GM19351 (cell line): ENCODE results near the gene LBH.
"Not testable (repeated sequence)": the region's sequence is repeated elsewhere in the genome, so short reads cannot be mapped to it uniquely, and the experiment has no call there.

ENCODE experiments used
- ATAC-seq: cut with Tn5 transposase; IDR thresholded peaks from one replicate; pipeline ENCODE4 v1.9.1; 2021; ENCODE audit warnings: mild to moderate bottlenecking, moderate library complexity; ENCODE audit not compliant: unreplicated experiment

LBH gene

DNA sequence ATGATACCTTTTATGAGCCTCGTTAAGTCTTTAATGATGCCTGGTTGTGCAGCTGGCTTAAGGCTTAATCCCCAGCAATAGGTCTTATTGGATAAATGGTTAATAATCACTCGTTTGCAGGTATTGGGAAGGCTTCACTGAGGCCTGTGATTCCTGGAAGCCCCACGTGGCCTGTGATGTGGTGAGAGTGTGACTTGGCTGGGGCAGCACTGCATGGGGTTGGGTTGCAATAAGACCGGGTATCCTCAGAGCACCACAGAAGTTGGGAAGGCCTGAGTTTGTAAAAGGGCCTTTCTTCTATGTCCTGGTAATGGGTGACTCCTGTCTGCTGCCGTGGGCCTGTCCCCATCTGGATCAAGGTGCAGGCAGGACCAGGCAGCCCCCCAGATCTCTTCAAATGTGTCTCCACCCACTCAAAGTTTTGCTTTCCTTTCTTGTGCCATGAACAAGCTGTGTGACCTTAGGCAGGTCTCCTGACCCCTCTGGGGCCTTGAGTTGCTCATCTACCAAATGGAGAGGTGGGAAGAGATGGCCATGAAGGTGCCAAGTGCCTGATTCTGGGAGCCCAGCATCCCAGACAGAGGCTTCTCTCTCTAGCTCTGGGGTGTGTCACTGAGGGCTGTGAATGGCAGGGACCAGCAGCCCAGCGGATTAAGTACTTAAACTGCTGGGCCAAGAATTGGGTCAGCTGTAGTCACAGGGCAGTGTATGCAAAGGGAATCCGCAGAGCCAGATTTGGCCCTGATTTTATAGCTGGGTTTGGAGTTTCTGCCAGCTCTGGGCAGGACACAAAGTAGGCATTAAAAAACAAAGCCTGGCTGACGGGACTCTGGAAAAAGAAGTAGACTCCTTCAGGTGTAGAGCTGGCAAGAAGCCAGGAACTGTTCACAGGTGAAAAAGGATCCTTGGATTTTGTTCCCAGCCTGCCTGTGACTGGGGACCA lies 24.4 kb downstream of the LBH start:
- no peak for ATAC-seq

DNA sequence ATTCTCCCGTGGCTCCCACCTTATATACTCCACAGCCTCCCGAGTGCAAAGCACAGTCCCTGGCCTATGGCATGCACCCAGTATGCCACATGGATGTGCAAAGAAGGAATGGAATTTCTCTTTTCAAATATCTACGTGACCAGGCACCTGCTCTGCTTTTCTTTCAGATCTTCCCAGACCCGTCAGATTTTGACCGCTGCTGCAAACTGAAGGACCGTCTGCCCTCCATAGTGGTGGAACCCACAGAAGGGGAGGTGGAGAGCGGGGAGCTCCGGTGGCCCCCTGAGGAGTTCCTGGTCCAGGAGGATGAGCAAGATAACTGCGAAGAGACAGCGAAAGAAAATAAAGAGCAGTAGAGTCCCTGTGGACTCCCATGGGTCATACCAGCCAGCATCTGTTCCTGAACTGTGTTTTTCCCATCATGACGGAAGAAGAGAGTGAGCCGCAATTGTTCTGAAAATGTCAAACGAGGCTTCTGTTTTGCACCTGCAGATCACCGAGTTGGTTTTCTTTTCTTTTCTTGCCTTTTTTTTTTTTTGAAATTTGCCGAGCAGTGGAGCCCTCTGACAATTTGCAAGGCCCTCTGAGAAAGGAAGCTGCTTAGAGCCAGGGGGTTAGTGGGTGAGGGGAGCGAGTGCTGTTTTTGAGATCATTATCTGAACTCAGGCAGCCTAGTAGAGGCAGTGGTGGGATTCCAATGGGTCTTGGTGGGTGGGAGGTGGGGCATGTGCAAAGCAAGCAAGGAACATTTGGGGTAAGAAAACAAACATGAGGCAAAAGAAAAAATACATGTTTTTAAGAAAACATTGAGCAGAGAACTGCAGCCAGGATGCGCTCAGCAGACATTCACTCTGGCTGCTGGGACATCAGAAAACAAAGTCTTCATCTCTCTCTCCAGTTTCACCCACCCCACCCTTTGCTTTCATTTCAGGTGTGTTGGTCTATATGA lies 26.2 kb downstream of the LBH start:
- no peak for ATAC-seq

DNA sequence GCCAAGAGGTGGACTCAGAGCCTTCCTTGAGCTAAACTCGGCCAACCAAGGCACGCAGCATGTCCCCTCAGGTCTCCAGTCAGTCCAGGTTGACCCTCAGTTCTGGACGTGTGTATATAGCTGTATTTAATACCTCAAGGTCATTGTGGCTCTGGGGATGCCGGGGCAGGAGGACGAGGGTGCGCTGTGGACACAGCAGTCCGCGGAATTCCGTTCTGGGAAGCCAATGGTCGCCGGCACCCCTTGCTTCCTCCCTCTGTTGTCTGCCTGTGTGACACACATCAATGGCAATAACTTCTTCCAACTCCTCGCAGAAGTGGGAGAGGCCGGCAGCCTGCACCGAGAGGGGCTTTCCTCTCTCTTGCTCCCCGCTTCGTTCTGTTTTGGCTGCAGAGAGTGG lies 27.7 kb downstream of the LBH start:
- ATAC-seq, result no peak

DNA sequence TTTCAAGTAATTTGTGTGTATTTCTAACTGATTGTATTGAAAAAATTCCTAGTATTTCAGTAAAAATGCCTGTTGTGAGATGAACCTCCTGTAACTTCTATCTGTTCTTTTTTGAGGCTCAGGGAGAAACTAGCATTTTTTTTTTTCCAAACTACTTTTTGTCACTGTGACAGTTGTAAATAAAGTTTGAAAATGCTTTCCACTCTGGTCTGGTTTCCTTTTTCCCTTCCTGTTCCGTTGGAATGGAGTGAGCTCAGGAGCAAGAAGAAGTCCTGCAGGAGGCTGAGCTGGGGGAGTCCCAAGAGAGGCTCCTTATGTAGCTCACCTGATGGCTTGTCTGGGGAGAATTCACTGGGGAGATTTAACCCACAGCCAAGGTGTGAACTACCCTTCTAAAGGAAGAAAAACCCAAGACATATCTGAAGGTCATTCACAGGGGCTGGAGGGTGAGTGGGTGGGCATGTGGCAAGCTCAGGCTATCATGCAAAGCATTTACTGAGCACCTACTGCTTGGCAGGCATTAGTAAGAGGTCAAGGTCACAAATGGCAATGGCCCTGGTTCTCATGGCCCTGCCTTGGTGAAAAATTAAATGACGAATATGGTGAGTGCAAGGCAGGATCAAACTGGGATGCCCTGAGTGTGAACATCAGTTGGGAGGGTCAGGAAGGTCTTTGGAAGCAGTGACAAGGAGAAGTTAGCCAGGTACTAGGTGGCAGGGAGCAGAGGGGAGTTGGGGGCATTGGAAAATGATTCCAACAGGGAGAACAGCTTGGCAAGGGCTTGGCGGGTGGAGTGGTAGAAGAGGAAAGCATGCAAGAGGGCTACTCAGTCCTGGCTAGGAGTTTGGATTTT lies 28.7 kb downstream of the LBH start:
- no peak for ATAC-seq

DNA sequence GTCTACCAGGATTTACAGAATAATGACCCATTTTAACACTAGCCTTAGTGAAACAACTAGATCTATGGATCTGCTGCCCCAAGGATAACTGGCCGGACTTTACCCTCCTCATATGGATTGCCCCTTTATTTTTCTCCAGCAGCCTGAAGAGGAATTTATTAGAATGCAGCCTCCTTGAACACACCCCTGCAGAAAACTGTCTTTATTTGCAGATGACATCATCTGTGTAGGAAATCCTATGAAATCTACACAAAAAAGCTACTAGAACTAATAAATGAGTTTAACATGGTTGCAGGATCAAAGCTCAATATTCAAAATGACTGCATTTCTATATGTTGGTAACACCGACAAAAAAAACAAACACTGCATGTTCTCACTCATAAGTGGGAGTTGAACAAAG lies 29.6 kb downstream of the LBH start:
- ATAC-seq, result no peak

DNA sequence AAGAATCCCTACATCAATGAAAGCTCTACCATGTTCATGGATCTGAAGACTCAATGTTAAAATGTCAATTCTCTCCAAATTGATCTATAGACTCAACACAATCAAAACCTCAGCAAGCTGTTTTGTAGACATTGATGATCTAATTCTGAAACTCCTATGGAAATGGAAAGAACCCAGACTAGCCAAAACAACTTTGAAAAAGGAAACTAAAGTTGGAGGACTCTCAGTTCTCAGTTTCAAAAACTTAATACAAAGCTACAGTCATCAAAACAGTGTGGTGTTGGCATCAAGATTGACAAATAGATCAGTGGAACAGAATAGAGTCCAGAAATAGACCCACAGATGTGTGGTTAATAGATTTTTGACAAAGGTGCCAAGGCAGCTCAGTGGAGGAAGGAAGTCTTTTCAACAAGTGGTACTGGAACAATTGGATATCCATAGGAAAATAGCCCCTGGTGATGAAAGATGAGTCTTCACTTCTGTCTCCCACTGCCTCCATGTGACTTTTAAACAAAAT lies 30.4 kb downstream of the LBH start:
- no peak for ATAC-seq

DNA sequence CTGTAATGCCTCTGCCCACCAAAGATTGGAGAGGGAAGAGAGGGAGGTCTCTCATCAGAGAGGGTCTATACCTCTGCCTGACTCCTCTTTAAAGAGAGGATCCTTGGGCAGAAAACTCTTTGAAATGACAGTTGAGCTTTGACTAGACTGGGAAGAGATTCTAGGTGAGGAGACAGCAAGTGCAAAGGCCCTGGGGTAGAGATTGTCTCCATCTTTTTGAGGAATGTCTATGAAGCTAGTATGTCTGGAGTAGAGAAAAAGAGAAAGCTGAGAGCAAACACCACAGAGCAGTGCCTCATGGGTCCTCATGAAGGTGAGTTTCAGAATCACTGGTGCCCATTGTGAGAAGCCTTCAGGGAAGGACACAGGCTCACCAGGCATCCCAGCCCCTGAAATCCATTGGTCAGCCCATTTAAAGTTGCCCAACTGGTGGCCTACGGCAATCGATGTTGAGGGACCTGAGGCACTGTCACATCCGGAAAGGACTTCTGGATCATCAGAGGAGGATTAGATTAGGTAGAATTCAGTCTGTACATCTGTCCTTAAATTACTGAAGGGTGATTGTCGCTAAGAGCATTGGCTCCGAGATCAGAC lies 31.5 kb downstream of the LBH start:
- no peak for ATAC-seq

DNA sequence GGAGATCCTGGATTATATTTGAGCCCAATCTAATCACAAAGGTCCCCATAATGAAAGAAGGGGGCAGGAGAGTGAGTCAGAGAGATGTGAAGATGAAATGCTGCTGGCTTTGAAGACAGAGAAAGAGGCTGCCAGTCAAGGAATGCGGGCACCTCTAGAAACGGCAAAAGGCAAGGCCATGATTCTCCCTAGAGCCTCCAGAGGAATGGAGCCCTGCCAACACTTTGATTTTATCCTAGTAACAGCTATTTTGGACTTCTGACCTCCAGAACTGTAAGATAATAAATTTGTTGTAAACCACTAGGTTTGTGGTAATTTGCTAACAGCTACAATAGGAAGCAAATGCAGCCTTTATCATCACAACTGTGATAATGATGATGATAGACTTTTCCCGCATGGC lies 32.9 kb downstream of the LBH start:
- no peak for ATAC-seq

DNA sequence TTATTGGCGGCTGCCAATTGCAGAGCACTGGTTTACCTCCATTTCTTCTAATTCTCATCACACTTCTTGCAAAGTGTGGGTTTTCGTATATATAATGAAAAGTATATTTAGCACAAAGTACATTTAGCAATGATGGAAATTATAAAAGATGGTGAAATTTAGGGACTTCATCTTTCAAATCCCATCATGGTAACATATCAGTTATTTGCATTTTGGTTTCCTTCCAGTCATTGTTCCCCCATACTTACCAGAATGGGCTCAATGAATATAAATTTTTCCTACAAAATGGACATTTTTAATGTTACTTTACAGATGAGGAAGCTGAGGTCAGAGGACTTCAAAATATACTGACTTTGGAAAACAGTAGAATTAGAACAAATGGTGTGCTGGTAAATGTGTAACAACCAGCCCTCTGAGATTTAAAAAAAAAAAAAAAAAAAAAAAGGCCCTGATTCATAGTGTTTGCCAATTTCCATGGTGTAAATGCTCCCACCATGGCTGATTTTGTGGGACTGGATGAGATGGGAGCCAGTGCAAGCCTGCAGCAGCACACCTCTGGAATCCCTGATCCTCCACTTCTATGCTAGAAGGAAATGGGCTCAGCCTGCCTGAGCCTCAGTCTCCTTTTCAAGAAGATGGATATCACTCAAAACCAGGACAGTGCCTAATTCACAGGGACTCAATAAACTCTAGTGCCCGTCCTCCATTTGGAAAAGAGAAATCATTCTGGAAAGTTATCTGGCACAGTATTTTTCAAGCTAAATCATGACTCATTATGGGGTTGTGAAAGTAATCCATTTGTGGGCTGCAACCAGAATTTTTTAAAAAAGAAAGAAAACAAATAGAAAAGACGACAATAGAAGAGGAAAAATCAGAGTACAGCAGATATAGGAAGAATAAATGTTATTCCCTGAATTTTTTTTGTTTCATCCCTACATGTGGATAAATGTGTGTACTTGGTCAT lies 34.0 kb downstream of the LBH start:
- ATAC-seq, result no peak

DNA sequence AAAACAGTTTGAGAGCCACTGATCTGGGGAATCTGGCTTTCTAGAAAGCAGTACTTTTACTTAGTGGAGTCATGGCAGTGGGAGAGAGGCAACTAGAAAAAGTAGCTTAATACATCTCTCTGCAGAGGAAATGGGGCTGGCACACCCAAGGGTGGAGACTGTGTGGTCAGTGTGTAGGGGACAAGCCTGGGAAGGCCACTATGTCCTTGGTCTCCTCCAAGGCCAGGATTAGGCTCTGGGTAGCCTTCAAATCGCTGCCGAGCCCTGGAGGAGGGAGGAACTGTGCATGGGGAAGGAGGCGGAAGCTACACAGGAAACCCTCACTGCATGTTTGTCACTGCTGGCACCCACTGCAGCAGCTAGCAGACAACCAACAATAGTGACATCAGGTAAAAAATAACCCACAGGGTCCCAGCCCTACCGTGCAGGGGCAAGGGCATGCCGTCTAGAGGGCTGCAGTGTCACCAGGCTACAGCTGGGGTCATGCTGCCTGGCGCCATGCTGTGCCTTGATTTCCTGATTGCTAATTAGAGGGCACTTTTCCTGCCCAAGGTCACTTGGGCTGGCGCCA lies 34.8 kb downstream of the LBH start:
- ATAC-seq, result no peak

DNA sequence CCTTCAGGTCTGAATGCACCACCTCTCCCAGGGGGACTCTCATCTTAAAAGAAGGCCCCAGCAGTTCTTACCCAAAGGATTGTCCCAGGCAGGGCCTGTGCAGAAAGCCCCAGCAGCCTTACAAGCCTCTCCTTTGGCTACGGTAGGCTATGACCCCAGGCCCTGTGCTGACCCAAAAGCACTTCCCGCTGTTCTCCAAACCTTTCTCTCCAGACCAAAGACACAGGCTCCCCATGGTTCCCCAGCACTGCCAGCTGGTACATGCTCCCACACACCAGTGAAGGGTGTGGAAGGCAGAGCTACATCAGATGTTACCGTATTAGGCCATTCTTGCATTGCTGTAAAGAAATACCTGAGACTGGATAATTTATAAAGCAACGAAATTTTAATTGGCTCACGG lies 35.4 kb downstream of the LBH start:
- no peak for ATAC-seq

DNA sequence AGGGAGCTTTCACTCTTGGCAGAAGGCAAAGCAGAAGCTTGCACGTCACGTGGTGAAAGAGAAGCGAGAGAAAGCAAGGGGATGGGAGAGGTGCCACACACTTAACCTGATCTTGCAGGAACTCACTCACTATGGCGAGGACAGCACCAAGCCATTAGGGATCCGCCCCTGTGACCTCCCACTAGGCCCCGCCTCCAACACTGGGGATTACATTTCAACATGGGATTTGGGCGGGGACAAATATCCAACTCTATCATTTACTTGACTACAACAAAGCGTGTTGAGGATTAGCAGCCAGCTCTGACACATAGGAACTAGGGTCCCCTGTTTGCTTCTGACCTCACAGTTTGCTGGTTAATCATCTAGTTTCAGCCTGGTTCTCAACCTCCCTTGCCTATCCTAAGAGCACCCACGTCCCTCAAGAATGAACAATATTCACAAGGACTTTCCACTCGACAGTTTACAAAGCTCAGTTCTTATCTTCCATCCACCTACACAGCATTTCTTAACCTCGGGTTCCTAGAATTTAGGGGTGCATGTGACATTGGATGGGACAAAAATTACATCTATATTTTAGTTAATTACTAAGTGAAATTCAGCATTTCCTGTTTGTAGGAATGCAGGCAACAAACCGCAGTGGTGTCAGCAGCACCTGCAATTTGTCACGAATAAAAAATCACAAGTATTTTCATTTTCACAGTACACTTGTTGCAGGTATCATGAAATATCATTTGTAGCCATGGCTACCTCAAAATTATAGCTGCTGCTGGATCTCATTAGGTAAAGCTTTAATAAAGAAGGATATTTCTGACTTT lies 36.0 kb downstream of the LBH start:
- no peak for ATAC-seq

DNA sequence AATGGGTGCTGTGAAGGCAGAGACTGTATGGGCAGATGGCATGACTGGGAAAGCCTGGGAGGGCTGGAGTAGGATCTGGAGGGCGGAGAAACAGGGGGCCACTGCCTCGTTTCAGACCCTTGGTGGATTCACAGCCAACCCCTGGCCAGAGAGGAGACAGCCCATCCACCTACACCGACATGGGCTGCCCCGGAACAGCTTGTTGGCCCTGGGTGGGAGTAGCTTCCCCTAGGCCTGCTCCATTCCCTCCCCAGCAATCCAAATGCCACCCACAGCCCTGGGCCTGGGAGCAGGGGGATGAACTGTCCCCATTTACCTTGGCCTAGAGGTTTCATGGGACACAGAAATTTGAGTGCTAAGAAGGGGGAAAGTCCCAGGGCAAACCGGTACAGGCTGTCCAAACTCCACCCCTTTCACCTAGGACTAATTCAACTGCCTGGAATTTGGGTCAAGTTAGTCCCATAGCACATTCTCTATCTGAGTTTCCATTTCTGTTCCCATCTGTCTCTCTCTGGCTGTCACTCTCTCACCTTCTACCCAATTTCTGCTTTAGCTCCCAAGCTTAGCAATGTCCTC lies 37.0 kb downstream of the LBH start:
- no peak for ATAC-seq

DNA sequence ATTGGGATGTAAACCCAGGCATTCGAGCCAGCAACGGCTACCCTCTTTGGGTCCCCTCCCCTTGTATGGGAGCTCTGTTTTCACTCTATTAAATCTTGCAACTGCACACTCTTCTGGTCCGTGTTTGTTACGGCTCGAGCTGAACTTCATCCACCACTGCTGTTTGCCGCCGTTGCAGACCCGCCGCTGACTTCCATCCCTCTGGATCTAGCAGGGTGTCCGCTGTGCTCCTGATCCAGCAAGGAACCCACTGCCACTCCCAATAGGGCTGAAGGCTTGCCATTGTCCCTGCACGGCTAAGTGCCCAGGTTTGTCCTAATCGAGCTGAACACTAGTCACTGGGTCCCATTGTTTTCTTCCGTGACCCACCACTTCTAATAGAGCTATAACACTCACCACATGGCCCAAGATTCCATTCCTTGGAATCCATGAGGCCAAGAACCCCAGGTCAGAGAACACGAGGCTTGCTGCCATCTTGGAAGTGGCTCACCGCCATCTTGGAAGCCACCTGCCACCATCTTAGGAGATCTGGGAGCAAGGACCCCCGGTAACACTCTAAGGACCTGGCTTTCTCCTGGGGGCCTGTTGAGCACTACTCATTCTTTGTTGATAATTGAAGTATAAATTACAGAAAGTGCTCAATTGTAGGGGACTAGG lies 37.9 kb downstream of the LBH start:
- not testable (repeated sequence) for ATAC-seq

DNA sequence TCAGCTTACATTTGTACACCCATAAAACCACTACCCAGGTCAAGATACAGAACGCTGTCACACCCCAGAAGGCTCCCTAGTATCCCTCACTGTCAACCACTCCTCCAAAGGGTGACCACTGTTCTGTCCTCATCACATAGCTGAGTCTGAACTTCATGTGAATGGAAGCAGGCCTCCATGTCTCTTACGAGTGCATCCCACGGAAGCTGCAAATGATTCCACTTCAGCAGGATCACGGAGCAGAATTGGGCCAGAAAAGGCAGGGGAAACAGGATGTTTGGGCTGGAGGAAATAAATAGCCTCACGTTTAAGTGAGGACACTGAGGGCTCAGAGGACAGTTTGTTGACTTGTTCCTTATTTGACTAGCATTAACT lies 38.4 kb downstream of the LBH start:
- no peak for ATAC-seq

DNA sequence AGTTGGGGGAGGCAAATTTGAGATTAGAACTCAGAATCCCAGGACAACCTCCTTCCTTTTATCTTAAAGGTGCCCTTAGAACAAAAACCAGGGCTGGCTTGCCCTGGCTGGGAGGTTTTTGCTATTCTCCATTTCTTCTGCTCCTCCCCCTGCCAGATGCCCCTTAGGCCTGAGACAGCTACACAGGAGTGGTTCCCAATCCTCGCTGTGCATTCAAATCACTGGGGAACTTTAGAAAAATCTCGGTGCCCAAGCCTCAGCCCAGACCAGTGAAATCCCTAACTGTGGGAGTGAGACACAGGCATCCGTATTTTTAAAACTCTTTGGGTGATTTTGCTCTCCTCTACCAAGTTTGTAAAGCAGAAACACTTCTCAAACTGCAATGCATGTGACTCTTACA lies 38.8 kb downstream of the LBH start:
- ATAC-seq, result no peak

DNA sequence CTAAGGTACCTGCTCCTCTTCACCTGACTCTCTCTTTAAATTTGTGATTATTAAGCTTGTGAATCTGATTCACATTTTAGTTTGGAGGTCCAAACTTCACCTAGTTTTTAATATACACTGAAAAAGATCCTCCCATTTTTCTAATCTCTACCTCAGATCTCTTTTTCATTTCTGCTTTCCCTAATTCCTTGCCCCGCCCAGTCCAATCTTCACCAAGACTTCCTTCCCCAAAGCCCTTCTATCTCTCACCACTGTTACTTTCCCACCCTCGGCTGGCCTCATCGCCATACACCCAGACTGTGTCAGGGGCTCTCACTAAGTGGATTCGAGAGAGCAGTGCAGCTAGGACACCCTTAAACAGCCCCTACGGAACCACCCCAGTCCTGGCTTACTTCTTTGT lies 40.0 kb downstream of the LBH start:
- no peak for ATAC-seq
